GM12891 (cell line): ENCODE measurements around the gene CFAP61.

Experiments
- DNase-seq: peaks from one replicate; pipeline ENCODE4 v3.0.0; 2011; ENCODE audit warnings: low spot score; ENCODE audit not compliant: insufficient read length
- FAIRE-seq: peaks from 2 replicates; lab custom pipeline; 2011; peaks lifted over from hg19 to GRCh38; lab: Jason Lieb, UNC
- PAX5 ChIP-seq: IDR thresholded peaks from 2 replicates; pipeline ENCODE4 v1.6.1; 2011; ENCODE audit warnings: low read length, moderate library complexity, mild to moderate bottlenecking; ENCODE audit not compliant: insufficient read depth, severe bottlenecking
- POLR2A ChIP-seq: IDR thresholded peaks from 2 replicates; pipeline ENCODE4 v1.6.1; 2011; ENCODE audit warnings: low read depth, low read length, control low read depth
- POLR2AphosphoS5 ChIP-seq: IDR thresholded peaks from 2 replicates; pipeline ENCODE4 v1.6.1; 2011; ENCODE audit warnings: low read depth, low read length, control low read depth
- POU2F2 ChIP-seq: IDR thresholded peaks from 2 replicates; pipeline ENCODE4 v1.6.1; 2011; ENCODE audit warnings: low read depth, mild to moderate bottlenecking, control low read depth, low read length, moderate library complexity
- SPI1 ChIP-seq: IDR thresholded peaks from 2 replicates; pipeline ENCODE4 v1.6.1; 2011; ENCODE audit warnings: low read depth, low read length, control low read depth
- TAF1 ChIP-seq: IDR thresholded peaks from 2 replicates; pipeline ENCODE4 v1.6.1; 2011; ENCODE audit warnings: low read depth, low read length, control low read depth

The CFAP61 gene

DNA sequence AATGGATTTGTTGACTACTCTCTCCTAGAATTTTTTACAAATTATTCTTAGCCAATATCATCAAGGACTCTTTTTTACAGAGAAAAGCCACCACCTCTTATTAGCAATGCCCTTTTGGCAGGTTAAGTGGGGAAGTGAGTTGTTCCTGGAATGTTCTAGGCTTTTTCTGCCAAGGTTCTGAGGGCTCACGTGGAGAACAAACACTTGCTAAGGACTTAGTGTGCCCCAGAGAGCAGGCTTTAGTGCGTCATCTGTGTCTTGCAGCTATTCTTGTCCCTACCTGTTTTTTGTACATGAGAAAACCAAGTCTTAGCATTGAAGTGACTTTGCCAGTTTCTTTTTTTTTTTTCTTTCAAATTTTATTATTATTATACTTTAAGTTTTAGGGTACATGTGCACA is 33.5 kb downstream of the CFAP61 start:
- no peak for TF ChIP-seq SPI1
- no peak for TF ChIP-seq POU2F2
- TF ChIP-seq POLR2AphosphoS5: no peak
- TF ChIP-seq POLR2A: no peak
- no peak for TF ChIP-seq PAX5
- TF ChIP-seq TAF1: no peak
- FAIRE-seq (no peak), DNase-seq (no peak)

DNA sequence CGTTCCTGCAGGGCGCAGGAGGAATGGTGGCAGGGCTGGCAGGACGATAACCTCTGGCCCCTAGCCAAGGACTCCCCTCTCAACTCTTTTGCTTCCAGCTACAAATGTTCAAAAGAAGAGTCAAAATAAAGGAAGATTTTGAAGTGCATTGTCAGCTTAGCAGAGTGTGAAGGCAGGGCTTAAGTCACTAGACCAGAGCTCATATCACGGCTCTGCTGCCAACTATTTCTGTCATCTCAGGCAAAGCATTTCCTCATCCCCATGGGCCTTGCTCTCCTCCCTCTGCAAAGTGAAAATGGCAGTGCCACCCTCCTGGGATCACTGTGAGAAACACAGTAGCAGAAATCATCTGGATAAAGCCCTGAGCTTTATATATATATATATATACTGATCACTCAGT is 36.7 kb downstream of the CFAP61 start:
- no peak for DNase-seq
- FAIRE-seq: no peak
- TF ChIP-seq PAX5 (no peak), TAF1 (no peak), POLR2A (no peak), SPI1 (no peak), POLR2AphosphoS5 (no peak), POU2F2 (no peak)

DNA sequence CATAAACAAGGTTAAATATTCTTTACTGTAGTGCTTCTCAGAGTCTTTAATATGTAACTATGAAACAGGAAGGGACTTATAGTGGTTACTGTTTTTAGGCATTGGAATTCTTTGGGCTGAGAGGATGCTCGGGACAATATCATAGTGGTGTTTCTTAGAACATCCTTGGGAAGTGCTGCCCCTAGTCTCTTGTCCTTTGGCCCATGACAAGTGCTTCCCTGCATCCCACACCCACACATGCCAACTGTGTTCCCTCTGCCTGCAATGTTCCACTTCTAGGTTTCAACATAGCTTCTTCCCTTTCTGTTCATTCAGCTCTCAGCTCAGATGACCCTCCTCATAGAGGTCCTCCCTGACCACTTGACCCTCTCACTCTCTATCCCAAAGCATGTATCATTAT is 37.6 kb downstream of the CFAP61 start:
- FAIRE-seq (no peak), DNase-seq (no peak)
- TF ChIP-seq TAF1 (no peak), PAX5 (no peak), POLR2A (no peak), POU2F2 (no peak)

DNA sequence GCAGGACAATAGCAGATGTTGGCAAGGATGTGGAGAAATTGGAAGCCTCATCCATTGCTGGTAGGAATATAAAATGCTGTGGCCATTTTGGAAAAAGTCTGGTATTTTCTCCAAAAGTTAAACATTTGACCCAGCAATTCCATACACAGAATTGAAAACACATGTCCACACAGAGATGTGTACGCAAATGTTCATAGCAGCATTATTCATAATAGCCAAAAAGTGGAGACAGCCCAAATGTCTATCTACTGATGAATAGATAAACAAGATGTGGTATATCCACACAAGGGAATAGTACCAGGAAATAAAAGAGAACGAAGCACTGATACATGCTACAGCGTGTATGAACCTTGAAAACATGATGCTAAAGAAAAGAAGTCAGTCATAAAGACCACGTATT is 40.5 kb downstream of the CFAP61 start:
- FAIRE-seq (no peak), DNase-seq (no peak)
- TF ChIP-seq POLR2AphosphoS5: no peak
- no peak for TF ChIP-seq POLR2A
- no peak for TF ChIP-seq SPI1
- TF ChIP-seq POU2F2: no peak
- no peak for TF ChIP-seq PAX5
- no peak for TF ChIP-seq TAF1

DNA sequence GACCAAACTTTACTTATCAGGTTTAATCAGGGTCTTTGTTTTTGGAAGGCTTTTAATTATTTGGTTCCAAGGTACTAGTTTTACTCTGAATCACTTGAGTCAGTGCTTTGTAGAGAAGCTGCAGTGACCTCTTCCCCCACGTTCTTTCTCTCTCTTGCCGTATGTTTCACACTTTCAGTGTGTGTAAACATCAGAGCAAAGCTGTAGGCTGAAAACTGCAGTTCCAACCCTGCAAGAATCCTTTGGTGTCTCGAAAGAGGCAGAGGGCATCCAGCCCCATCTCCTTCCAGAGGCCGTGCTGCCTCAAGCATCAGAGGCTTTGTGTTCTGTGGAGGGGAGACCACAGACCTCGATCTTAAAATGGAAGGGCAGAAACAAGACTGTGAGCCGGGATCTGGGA is 42.1 kb downstream of the CFAP61 start:
- FAIRE-seq (no peak), DNase-seq (no peak)
- TF ChIP-seq PAX5: no peak
- no peak for TF ChIP-seq SPI1
- TF ChIP-seq TAF1: no peak
- no peak for TF ChIP-seq POLR2AphosphoS5

DNA sequence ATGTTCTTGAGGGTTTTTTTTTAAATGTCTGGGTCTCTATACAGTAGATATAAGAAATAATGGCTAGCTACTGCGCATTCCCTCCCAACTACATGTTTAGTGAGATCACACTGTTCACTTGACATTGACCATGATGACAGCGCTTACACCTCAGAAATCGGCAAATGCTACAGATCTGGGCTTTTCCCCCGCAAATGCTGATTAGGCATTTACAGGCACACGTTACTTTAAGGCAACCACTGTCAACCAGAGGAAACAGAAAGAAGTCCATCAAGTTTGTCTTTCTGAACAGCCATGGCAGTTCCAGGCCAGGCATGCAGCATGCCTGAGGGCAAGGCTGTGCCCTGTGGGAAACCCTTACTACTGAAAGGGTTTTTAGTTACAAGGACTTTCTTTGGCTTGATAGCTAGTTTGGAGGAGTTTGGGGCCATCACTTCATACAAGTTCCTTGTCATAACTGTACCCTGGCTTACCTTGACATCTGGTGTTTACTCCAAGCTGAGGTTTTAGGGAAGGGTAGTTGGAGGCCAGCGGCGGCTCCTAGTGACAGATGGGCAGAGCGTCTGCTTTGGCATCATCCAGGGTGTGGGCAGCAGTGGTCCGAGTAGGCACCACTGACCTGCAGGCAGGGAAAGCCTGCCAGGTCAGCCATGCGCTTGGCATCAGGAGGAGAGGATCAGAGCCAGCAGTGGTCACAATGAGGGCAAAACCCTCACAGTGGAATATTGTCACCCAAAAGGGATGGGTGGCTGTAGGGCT is 43.0 kb downstream of the CFAP61 start:
- TF ChIP-seq SPI1 (no peak), TAF1 (no peak), POLR2AphosphoS5 (no peak), POLR2A (no peak), POU2F2 (no peak), PAX5 (no peak)
- no peak for FAIRE-seq
- no peak for DNase-seq

DNA sequence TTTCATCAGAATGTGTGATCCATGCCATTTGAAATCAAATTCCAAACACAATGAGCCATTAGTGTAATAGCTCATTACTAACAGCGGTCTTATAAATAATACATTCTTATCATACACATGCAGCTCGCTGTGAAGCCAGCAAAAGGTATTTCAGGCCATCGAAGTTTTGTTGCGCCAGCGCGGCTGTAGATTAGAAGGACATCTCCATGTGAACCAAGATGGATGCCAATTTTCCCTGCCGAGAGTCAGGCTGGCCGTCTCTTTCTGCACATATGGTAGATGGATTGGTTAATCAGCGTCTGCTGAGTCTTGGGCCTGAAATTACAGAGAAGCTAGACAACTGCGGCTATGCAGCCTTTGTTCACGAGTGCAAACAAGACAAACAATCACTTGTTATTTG is 44.1 kb downstream of the CFAP61 start:
- no peak for FAIRE-seq
- TF ChIP-seq POU2F2: no peak
- TF ChIP-seq SPI1: no peak
- DNase-seq: no peak

DNA sequence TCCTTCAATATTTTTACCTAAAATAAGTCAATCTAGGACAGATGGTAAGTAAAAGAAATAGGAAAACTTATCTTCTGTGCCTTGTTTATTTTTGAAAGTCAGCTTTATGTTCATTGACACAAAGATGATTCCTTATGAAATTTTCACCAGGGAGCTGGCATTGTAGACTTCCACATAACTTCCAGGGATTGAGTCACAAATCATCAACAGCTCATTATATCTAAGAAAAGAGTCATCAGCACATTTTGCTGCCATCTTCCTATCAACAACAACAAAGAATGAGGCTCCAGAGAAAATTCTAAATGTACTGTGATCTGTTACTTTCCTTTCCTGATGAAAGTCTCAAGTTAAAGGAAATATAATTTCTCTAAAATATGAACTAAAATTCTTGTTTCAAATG is 48.5 kb downstream of the CFAP61 start:
- TF ChIP-seq SPI1: no peak
- no peak for TF ChIP-seq POLR2A
- TF ChIP-seq TAF1: no peak
- no peak for TF ChIP-seq POU2F2
- no peak for TF ChIP-seq POLR2AphosphoS5
- no peak for TF ChIP-seq PAX5
- no peak for DNase-seq
- no peak for FAIRE-seq

DNA sequence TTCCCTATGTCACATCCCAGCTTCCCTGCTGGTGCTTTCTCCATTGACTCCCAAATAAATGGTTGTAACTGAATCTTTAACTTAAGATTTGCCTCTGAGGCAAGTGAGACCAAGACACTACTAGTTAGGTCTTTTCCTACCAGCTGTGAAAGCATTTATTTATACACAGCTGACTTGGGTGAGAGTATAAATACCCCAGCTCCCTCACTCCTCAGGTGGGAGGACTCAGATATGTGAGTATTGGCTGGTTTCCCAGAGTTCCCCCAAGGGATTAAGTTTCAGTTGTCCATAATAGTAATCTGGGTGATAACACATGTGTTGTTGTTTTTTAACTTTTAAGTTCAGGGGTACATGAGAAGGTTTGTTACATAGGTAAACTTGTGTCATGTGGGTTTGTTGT is 49.8 kb downstream of the CFAP61 start:
- TF ChIP-seq POLR2AphosphoS5: no peak
- TF ChIP-seq TAF1: no peak
- TF ChIP-seq POLR2A: no peak
- TF ChIP-seq POU2F2: no peak
- no peak for TF ChIP-seq SPI1
- no peak for TF ChIP-seq PAX5
- DNase-seq (no peak), FAIRE-seq (no peak)

DNA sequence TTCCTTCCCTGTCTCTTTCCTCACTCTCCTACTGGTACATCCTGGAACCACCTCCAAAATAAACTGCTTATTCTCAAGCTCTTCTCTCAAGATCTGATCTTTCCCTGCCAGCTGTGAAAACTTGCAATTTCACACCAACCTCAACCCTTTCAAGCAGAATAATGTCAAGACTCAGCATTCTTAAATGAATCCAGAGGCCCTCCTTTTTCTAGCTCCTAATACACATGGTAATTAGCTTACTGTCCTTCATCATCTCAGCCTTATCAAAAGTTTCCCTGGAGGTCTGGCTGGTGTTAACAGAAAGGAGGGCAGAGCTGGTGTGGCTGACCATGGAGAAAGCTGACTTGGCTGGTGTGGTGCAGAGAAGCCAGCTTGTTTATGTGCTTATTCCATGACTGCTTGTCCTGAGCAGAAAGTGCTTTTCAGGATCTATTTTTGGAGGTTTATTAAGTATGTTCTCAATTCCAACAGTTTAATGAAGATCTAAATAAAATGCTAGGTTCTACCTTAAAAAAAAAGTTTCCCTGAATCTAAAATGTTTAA is 50.5 kb downstream of the CFAP61 start:
- TF ChIP-seq TAF1 (no peak), SPI1 (no peak), POLR2A (no peak), POLR2AphosphoS5 (no peak)
- no peak for FAIRE-seq

More for the DNA sequence above, 50.5 kb downstream of the CFAP61 start:
- no peak for DNase-seq
